Mesothelial cell of epicardium (in vitro differentiated cells): Measurements from ENCODE around the gene TACC2. TPM values are rescaled to one million over a fixed set of nuclear protein-coding genes. Genes with fewer than 3 reads are reported as not detected.
A peak's percentile ranks its signal among the peaks of the same experiment; 100 is the strongest.

Experiments used
- DNase-seq, 2 experiments: peaks; one replicate each; pipeline ENCODE4 v3.0.0; 2021; ENCODE audit warnings: low spot score in 2 of 2; ENCODE audit not compliant: unreplicated experiment in 2 of 2
- H3K27ac Mint-ChIP-seq: 2 replicates; pipeline ENCODE4 v1.8.0; 2021; ENCODE audit warnings: mixed read lengths
- H3K27me3 Mint-ChIP-seq: 2 replicates; pipeline ENCODE4 v1.8.0; 2021; ENCODE audit warnings: low read depth, mixed read lengths
- H3K36me3 Mint-ChIP-seq: 2 replicates; pipeline ENCODE4 v1.8.0; 2021; ENCODE audit warnings: mixed read lengths
- H3K4me1 Mint-ChIP-seq: 2 replicates; pipeline ENCODE4 v1.8.0; 2021; ENCODE audit warnings: mixed read lengths
- H3K4me3 Mint-ChIP-seq: 2 replicates; pipeline ENCODE4 v1.8.0; 2021; ENCODE audit warnings: mild to moderate bottlenecking, moderate library complexity, mixed read lengths
- H3K9me3 Mint-ChIP-seq: 2 replicates; pipeline ENCODE4 v1.8.0; 2021; ENCODE audit warnings: mixed read lengths
- CTCF ChIP-seq: fragments of 200-600 bp; sonication (generic); IDR thresholded peaks from one replicate; pipeline ENCODE4 v1.5.0; 2021; ENCODE audit warnings: antibody characterized with exemption; ENCODE audit not compliant: unreplicated experiment
- total RNA-seq: library from RNA; stranded (reverse); gene quantifications from 3 replicates; pipeline ENCODE4 v1.2.1, GENCODE V29; 2021

TACC2 gene
- total RNA-seq, 1 donor from 2014 or later = 25.5 TPM

GRCh38 chr10:122152544-122152943 lies 163.6 kb downstream of the TACC2 start:
- Mint-ChIP-seq H3K9me3 (no peaks in the 10 kb centered on the region), H3K36me3 (no peaks in the 10 kb centered on the region), H3K4me3 (no peak overlapping the region), H3K4me1 (peaks cover 28% of the 10 kb centered on the region), H3K27ac (no peak overlapping the region), H3K27me3 (no peaks in the 10 kb centered on the region)
- DNase-seq = no peak
- no peak for TF ChIP-seq CTCF

- peaks cover 20% of the 10 kb centered on the region for H3K4me1 Mint-ChIP-seq
- no peak overlapping the region for H3K27ac Mint-ChIP-seq
- H3K4me3 Mint-ChIP-seq = no peak overlapping the region
- no peaks in the 10 kb centered on the region for H3K36me3 Mint-ChIP-seq
- no peaks in the 10 kb centered on the region for H3K9me3 Mint-ChIP-seq
- DNase-seq = no peak
- no peaks in the 10 kb centered on the region for H3K27me3 Mint-ChIP-seq
- no peak for TF ChIP-seq CTCF
These were observed 165.1 kb downstream of the TACC2 start for GRCh38 chr10:122154031-122154544.

GRCh38 chr10:122154545-122155366 lies 165.8 kb downstream of the TACC2 start:
- TF ChIP-seq CTCF = no peak
- Mint-ChIP-seq H3K4me1 (peaks cover 21% of the 10 kb centered on the region), H3K4me3 (no peak overlapping the region), H3K27ac (peak overlapping the region; percentile 52), H3K27me3 (no peaks in the 10 kb centered on the region), H3K9me3 (no peaks in the 10 kb centered on the region), H3K36me3 (no peaks in the 10 kb centered on the region)
- DNase-seq = no peak

- Mint-ChIP-seq H3K9me3 (no peaks in the 10 kb centered on the region), H3K27me3 (peaks cover 5% of the 10 kb centered on the region), H3K4me3 (no peak overlapping the region), H3K27ac (no peak overlapping the region), H3K36me3 (no peaks in the 10 kb centered on the region), H3K4me1 (peaks cover 21% of the 10 kb centered on the region)
- no peak for DNase-seq
- no peak for TF ChIP-seq CTCF
These were observed 168.5 kb downstream of the TACC2 start for GRCh38 chr10:122157451-122157850.

GRCh38 chr10:122158362-122158761 lies 169.4 kb downstream of the TACC2 start:
- peaks cover 6% of the 10 kb centered on the region for H3K27me3 Mint-ChIP-seq
- no peak for DNase-seq
- no peaks in the 10 kb centered on the region for H3K9me3 Mint-ChIP-seq
- no peaks in the 10 kb centered on the region for H3K36me3 Mint-ChIP-seq
- no peak overlapping the region for H3K4me3 Mint-ChIP-seq
- TF ChIP-seq CTCF = no peak
- H3K27ac Mint-ChIP-seq = no peak overlapping the region
- peaks cover 25% of the 10 kb centered on the region for H3K4me1 Mint-ChIP-seq
